Urothelium cell line (cell line): Measurements from ENCODE around the gene PLA2G2F.
A peak's percentile ranks its signal among the peaks of the same experiment; 100 is the strongest.
"Not testable (repeated sequence)": the region's sequence is repeated elsewhere in the genome, so short reads cannot be mapped to it uniquely, and the experiment has no call there.

Experiments used
- DNase-seq: peaks from one replicate; pipeline ENCODE4 v3.0.0; 2011; ENCODE audit warnings: low spot score, mixed read lengths
- FAIRE-seq: peaks from 2 replicates; lab custom pipeline; 2011; peaks lifted over from hg19 to GRCh38; lab: Jason Lieb, UNC

PLA2G2F gene

GRCh38 chr1:20114021-20114648 is 25.0 kb upstream of the PLA2G2F start:
- DNase-seq, result no peak
- FAIRE-seq, result peak; percentile 44

GRCh38 chr1:20115479-20115878 is 23.6 kb upstream of the PLA2G2F start:
- FAIRE-seq, result no peak

GRCh38 chr1:20115916-20116315 is 23.2 kb upstream of the PLA2G2F start:
- no peak for DNase-seq
- no peak for FAIRE-seq

More at GRCh38 chr1:20115479-20115878, 23.6 kb upstream of the PLA2G2F start:
- DNase-seq, result no peak

- FAIRE-seq (no peak), DNase-seq (no peak)
Measured at GRCh38 chr1:20117236-20117635, 21.9 kb upstream of the PLA2G2F start.

- FAIRE-seq, result no peak
- DNase-seq, result no peak
Measured at GRCh38 chr1:20119347-20119746, 19.8 kb upstream of the PLA2G2F start, which contains the start of gene PLA2G2D. Gene PLA2G2D, minus strand, starts transcription at chr1:20119536. Its CDS starts 38 bp downstream, at chr1:20119498.

- DNase-seq, result no peak
- FAIRE-seq, result no peak
Measured at GRCh38 chr1:20120796-20121195, 18.3 kb upstream of the PLA2G2F start.

GRCh38 chr1:20123722-20124455 is 15.2 kb upstream of the PLA2G2F start:
- no peak for FAIRE-seq
- DNase-seq, result no peak

GRCh38 chr1:20124456-20125057 is 14.6 kb upstream of the PLA2G2F start:
- peak; percentile 87 for DNase-seq
- peak; percentile 91 for FAIRE-seq

GRCh38 chr1:20125100-20125499 is 14.0 kb upstream of the PLA2G2F start:
- DNase-seq, result no peak
- FAIRE-seq, result no peak

GRCh38 chr1:20126041-20126805 is 12.9 kb upstream of the PLA2G2F start:
- no peak for FAIRE-seq
- no peak for DNase-seq

- DNase-seq, result no peak
- no peak for FAIRE-seq
Measured at GRCh38 chr1:20126806-20127440, 12.2 kb upstream of the PLA2G2F start.

GRCh38 chr1:20130518-20130917 is 8.6 kb upstream of the PLA2G2F start:
- FAIRE-seq, DNase-seq: not testable (repeated sequence)

- no peak for FAIRE-seq
Measured at GRCh38 chr1:20134995-20135394, 4.1 kb upstream of the PLA2G2F start.

GRCh38 chr1:20136249-20136648 is 2.9 kb upstream of the PLA2G2F start:
- no peak for DNase-seq
- no peak for FAIRE-seq

More at GRCh38 chr1:20134995-20135394, 4.1 kb upstream of the PLA2G2F start:
- no peak for DNase-seq

GRCh38 chr1:20137055-20137454 is 2.1 kb upstream of the PLA2G2F start:
- DNase-seq (no peak), FAIRE-seq (no peak)

GRCh38 chr1:20137604-20138003 is 1.5 kb upstream of the PLA2G2F start:
- DNase-seq (no peak), FAIRE-seq (no peak)

- no peak for FAIRE-seq
- DNase-seq, result no peak
Measured at GRCh38 chr1:20138346-20138745, 777 bp upstream of the PLA2G2F start.

GRCh38 chr1:20139776-20140612 is 871 bp downstream of the PLA2G2F start:
- FAIRE-seq, result peak; percentile 35

GRCh38 chr1:20141001-20141400 is 1.9 kb downstream of the PLA2G2F start:
- no peak for DNase-seq
- FAIRE-seq, result no peak

More at GRCh38 chr1:20139776-20140612, 871 bp downstream of the PLA2G2F start:
- no peak for DNase-seq

GRCh38 chr1:20141466-20141865 is 2.3 kb downstream of the PLA2G2F start:
- DNase-seq (no peak), FAIRE-seq (no peak)
